Measurements from ENCODE around the gene TNFRSF11A.

TNFRSF11A gene

DNA sequence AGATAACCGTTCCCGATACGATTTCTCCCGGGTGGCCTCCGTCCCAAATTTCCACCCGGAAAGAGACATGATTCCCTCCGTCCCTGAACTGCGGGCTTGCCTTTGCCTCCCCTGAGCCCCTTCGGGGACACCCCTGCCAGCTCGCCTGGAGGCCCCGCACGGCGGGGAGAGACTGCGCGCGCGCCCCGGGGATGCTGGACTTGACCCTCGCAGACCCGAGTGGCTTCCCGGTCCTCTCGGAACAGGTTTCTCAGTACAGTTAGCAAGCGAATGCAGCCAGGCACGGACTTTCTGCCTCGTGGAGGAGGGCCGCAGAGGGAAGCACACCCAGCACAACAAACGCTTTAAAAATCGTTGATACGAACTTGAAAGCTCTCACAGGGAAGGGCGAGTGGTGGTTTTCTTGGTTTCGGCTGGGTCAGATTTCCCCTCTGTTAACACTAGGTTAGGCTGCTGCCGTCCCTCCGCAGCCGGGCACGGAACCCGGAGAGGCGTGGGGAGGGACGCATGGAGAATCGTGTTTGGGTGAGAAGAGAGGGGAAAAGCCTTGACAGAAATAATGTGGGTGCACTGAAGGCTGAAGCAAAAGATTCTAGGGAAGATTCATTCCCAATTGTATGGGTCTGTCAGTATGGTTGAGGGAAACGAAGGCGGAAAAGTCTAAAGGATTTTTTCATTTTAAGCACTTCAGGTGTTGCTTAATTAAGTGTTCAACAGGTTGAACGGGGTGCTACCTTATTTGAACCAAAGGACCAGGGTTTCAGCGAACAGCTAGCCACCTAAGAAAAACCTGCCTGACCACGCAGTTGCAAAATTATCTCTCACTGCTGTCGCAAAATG lies 916 bp downstream of the TNFRSF11A start:
- DNase-seq (ENCODE audit: low spot score) = peak; percentile 23

DNA sequence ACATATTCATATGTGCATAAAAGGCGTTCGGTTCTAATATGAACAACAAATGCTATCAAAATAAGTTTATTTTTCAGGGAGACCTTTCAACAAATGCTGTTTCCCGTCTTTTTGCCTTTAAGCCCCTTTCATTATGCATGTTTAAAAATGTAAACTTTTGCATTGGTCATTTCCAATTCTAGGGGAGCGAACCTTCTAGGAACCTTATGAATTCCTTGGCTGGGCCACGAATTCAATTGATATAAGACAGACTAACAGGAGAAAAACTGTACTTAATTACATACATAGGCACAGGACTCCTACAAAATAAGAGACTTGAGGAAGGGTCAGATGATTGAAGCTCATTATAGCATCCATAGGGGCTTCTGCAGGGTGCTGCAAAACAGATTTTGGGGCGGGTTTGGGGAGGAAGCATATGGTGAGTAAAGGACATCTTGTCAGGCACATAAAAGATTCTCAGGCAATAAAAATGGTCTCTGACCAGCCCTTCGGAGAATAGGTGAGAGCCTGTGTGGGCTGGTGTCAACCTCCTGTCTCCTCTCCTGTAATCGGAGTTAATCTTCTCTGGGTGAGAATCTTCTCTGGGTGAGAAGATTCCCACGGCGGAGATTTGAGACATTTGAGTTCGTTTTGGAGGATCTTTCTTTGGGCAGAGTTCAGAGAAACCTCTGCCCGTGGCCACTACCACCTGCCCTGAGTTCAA lies 1.7 kb downstream of the TNFRSF11A start:
- no peak for DNase-seq (ENCODE audit: low spot score)

DNA sequence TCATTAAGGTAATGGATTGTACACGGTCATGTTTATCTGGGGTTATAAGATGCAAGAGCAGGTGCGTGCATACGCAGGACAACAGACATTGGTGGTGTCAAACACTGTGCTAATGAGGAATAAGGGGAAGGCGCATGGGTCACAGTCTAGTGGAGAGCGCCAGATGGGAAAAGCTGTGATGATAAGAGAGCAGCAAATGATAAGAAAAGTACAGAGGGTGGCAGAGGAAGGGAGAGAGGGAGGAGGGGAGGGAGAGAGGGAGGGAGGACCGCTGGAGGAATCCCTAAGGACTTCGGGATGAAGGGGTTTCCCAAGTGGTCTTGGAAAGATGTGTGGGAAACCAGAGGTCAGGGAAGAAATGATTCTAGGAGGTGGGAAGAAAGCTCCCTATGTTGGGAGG lies 2.9 kb downstream of the TNFRSF11A start:
- no peak for DNase-seq (ENCODE audit: low spot score)

DNA sequence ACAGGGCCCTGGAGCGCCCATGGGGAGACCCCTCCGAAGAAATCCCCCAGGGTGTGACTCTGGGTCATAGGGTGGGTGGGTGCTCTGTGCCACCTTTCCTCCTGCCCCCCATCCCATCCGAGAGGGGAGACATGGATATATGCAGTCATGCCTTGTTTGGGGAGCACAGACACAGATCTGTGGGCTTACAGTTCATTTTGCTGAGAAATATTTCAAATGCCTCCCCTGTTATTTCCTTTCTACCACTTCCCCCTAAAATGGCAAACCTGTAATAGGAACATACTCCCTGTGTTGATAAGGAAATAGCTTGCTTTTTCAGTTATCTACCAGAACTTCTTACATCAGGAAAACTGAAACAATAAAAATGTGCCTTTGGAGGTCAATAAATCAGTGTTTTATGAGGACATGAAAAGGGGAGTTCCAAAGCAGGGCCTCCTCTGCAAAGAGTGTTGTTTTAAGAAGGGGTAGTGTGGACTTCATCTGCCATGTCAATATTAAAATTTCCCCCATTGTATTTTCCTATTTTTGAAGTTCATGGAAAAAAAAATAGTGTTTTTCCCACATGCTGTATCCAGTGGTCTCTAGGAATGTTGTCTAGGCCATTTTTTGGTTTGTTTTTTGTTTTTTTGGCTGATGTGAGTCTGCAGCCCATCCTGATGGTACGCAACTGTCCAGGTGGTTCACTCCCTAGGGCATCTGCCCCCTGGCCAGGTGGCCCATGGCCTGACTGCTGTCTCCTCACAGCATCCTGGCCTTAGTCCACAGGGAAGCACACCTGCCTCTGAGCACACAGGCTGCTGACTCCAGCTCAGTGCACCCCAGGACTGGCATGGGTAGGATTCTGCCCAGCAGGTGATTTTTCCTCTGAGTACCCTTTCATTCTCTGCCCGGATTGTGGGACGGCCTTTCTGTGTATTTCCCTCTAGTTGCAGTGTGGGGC lies 3.7 kb downstream of the TNFRSF11A start:
- DNase-seq (ENCODE audit: low spot score) = no peak

DNA sequence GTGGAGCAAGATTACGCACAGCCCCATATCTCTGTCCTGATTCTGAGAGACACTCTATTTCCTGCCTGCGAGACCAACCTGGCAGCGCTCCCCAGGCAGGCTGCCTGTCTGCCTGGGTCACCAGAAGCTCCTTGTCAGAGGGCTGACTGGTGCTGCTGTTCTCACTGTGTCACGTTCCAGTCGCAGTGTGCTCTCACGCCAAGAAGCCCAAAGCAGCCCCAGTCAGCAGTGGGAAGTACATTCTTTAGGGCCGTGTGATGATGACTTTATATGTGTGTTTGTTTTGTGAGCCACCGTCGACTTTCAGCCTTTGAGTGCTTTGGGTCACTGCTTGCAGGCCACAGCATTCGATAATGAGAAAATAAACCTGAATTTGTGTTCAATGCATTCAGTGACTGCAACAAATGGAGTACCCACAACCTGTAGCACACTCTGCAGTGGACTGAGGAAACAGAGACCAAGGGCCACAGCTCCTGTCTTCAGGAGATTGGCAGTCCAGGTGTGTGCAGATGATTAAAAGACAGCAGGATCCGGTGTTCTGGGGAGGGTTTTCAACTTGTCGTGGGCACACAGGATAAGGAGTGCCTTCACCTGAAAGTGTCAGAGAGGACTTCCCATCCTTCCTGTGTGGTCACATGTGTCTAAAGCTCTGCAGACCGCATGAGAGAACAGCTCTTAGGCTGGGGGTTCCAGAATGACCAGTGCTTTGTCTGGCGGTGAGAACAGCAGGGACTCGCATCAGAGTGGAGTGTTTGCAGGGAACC lies 4.8 kb downstream of the TNFRSF11A start:
- no peak for DNase-seq (ENCODE audit: low spot score)

DNA sequence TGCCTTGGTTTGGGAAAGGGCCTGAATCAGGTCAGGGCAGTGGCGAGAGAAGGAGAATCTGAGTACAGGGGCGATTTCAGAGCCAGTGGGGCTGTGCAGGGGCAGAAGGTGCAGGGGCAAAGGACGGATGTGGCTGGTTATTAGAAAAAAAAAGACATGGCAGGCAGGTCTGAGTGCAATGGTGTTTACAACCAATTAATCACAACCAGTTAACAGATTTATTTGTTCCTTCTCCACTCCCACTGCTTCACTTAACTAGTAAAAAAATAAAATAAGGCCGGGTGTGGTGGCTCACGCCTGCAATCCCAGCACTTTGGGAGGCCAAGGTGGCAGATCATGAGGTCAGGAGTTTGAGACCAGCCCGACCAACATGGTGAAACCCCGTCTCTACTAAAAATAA lies 5.5 kb downstream of the TNFRSF11A start:
- DNase-seq (ENCODE audit: low spot score) = no peak

DNA sequence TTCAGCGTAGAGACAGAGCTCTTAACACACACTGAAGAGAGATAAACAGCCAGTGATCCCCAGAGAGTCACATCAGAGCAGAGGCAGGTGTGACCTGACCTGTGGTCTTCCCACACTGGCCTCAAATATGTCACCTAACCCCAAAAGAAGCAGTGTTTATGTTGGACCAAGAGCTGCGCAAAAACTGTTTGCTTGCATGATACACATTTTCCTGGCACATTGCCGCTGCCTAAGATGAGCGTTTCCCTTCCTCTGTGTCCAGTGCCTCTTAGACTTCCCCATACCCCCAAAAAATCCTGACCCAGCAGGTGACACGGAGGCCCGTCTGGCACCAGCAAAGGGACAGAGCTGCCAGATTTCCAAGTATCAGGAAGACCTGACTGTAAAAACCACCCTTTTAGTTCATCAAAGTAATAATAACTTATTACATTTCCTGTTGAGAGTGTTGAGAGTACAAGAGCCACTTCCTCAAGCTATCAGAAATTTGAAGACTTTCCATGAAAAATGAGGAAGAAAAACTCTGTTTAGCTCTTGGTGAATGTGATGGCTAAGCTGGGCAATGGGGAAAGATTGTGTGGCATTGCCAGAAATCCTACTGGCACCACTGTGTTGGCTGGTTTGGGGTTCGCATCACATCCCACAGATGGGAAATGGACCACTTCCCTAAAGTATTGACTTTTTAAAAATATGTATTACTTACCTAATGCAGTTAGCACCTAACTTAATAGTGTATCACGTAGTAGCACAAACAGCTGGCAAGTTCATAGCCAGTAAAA lies 6.7 kb downstream of the TNFRSF11A start:
- DNase-seq (ENCODE audit: low spot score) = no peak

DNA sequence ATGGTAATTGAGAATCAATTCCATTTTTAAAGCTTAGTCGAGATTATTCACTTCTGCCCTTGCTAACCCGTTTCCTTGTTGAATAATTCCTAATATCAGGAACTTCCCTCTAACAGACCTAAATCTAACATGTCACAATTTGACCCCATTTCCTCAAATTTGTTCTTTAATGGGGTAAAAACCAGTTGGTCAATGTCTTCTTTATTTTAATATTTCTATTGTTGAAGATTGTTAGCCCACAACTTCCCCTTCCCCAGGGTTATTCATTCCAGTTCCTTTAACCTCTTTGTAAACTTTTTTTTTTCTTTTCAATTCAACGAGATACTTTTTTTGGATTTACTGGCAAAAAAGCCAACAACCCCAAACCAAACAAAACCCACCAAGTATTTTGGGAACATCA lies 7.3 kb downstream of the TNFRSF11A start:
- no peak for DNase-seq (ENCODE audit: low spot score)

DNA sequence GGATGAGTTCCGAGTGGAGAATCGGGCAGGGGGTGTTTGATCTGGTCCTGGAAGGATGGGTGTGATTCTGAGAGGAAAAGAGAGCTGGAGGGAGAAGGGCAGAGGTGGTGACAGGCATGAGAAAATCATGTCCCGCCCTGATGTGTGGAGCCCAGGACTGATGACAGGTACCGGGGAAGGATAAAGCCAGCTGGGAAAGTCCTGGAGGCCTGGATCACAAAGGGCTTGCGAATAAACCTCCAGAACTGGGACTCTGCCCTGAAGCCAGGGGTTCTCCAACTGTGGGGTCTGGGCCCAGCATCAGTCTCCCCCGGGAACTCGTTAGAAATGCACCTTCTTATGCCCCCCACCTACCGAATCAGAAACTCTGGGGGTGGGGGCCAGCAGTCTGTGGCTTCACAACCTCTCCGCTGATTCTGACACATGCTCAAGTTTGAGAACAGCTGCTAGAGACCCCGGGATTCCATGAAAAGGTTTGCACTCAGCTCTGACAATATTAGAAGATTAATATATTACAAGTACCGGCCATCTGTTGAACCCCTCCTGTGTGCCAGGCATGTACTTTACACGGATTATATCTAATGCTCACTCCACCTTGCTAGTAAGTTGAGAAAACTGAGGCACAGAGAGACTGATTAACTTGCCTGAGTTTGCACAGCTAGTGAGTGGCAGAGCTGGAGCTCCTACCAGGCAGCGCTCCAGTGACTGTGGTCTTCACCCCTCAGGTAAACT lies 8.0 kb downstream of the TNFRSF11A start:
- DNase-seq (ENCODE audit: low spot score) = no peak

DNA sequence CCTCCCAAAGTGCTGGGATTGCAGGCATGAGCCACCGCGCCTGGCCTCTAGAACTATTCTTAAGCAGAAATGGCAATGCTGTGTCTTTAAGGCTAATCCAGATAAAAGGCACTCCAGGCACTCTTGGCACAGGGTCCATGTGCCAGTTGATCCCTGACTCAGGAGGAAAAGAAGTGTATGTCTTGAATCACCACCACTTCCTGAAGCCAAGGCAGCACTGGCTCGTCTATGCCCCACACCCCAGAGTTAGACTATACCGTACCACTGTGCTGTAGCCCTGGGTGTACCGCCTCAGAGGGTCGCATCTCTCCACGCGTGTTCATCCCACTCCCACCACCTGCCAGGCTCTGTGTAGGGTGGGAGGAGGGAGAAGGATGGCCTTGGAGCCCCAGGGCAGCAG lies 9.0 kb downstream of the TNFRSF11A start:
- DNase-seq (ENCODE audit: low spot score) = no peak

DNA sequence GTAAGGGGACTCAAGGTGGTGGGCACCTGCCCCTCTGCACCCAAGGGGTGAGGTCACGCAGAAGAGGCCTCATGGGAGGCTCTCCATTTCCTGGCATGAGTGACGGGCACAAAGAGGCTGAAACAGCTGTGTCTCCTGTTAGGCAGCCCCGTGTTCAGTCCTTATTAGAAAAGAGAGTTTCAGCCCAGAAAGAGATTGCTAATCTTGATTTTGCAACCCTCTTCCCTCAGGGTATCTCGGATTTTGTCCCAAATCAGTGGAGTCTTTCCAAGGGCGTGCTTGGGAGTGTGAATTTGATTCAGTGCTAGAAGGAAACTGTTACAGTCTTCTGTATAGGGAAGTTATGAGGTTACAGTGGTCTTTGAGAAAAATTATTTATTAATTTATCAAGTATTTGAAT lies 10.4 kb downstream of the TNFRSF11A start:
- no peak for DNase-seq (ENCODE audit: low spot score)

DNA sequence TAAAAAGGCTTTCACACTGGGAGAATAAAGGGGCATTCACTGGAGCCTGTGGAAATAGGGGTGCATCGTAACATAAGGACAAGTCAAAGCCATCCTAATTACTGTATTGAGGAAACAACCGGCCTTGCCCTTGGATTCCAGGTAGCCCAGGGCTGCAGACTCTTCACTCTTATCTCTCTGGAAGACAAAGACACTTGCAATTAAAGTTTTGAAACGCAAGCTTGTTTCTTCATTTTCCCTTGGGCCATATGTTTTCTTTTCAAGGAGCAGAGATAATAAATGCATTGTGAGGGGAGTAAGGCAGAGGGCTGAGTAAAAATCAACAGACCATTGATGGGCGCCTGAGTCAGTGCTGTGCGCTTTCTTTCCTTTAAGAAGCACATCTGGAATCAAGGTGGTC lies 11.5 kb downstream of the TNFRSF11A start:
- DNase-seq (ENCODE audit: low spot score) = no peak

DNA sequence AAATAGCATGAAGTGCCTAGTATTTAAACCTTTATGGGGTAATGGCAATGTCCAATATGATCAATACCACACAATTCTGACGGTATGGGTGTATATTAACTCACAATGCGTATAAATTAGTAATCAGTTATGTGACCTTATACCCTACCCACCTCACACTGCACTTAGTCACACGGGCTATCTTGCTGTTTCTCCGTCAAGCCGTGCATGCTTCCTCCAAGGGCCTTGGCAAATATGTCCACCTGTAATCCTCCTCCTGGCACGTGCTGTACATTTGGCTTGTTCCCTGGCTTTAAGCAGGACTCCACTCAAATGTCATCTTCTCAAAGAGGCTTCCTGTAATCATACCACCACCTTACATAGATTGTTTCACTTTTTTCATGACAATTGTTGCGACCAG lies 12.2 kb downstream of the TNFRSF11A start:
- no peak for DNase-seq (ENCODE audit: low spot score)

DNA sequence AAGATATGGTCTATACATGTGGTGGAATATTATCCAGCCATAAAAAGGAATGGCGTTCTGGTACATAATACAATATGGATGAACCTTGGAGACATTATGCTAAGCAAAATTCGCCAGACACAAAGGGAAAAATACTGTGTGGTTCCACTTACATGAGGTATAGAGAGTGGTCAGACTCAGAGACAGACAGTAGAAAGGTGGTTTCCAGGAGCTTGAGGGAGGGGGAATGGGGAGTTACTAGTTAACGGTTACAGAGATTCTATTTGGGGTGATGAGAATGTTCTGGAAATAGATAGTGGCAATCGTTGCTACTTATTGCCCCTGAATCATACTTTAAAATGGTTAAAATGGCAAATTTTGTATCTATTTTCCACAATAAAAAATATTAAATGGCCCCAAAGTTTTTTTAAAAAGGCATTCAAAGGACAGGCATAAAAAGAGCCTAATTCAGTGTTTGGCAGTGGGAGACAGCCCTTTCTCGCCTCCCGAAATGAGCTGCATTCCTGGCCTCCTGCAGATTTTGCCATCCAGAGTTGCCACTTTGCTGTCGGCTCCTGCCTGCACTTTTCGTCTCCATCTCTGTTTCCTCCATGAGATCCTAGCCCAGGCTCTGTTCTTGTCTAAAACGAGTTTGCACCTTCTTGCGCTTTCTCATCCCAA lies 13.5 kb downstream of the TNFRSF11A start:
- no peak for DNase-seq (ENCODE audit: low spot score)

DNA sequence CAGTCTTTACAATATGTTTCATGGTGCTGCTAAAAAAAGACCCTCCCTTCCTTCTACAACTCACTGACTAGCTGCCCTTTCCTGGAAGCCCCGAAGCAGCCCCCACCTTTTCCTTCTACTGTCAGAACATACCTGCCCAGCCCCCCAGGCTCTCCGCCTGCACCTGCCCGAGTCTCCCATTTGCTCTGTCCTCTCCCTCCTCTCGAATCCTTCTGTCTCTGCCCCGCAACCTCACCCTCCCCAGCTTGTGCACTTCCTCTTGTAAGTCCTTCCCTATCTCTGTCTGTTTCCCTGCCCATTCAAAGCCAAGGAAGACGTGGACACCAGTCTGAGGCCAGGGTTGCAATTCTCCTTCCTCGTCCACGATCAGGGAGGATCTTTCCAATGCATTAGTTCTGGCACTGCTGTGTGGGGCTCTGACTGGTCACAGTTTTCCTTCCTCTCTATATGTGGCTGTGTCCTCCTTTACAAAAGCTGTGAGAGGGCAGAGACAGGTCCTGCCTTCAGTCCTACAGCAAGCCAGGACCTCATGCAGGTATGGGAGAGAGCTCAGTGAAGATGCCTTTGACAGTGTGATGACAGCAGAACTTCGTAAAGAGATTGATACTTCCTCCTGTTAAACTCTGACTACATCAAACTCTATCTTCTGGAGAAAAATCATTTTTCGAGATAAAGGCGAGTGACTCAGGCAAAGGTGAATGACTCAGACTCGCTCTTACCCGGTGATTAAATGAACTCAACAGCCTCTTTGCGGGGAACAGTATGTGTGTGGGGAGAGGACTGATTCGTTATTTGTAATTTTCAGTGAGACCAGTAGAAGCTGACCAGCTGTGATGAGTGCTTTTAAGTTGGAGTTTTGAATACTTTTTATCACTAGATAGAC lies 14.2 kb downstream of the TNFRSF11A start:
- DNase-seq (ENCODE audit: low spot score) = no peak

DNA sequence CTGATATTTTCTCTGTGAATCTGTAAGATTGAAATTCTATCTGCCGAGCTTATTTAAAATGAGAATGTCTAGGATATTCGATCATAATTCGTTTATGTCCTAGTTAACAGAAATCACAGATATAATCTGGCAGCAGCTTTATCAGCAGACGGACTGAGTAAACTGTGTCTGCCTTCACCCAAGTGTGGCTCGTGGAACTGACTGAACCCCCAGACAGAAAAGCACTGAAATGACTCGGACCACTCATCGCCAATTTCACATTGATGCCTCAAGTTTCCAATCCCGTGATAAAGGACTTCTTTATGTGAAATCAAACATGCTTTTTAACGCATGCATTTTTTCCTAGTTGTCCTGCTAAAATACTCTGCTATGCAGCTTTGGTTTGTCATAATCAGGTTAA lies 15.9 kb downstream of the TNFRSF11A start:
- DNase-seq (ENCODE audit: low spot score) = no peak

DNA sequence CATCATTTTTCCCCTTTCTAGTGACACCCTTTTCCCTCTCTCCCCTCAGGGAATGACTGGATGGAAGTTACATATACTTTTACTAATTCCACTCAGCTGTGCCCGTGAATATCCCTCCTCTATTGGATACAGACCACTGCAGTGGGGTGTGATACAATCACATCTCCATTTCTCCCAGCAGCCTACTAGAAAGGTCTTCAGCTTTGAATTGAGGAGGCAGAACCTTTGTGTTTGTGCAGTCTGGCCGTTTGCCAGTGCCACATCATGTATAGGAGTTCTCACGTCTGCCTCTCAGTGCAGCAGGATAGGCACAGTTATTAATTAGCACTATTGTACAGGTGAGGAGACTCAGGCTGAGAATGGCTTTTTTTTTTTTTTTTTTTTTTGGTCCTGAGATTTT lies 16.4 kb downstream of the TNFRSF11A start:
- DNase-seq (ENCODE audit: low spot score) = no peak

DNA sequence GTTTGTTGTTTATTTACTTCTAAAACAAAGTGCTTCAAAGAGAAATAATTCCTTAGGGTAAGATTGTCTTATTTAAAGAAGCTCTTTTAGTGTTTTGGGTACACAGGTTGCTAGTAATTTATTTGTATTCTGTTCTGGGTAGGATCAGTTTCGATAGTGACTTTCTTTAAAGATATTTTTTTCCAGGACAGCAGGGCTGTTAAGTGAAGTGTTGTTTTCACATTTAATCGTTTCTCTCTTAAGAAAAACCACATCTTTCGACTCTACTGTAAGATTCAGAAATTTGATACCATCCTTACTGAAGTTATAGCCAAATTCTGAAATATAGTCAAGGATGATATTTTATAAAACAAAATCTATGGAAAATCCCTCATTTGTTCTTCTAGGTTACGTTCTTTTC lies 17.8 kb downstream of the TNFRSF11A start:
- no peak for DNase-seq (ENCODE audit: low spot score)

DNA sequence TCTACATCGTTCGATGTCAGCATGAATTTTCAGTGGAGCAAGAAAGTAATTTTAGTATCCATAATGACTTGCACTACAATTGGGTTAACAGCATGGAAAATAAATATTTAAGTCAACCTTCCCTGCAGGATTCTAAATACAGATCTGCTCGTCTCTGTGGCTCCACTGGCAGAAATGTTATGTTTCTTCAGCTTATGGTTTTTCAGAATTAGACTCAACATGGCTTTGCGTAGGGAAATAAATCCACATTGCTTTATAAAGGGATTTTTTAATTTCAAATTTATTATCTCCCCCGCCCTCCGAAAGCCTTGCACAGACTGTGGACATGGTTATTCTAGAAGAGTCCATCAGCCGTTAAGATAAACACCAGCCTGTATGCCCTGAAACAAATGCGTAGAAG lies 18.2 kb downstream of the TNFRSF11A start:
- DNase-seq (ENCODE audit: low spot score) = no peak
